SK-N-SH (cell line): ENCODE measurements around the gene CLCN6. TPM values are rescaled to one million over a fixed set of nuclear protein-coding genes. Genes with fewer than 3 reads are reported as not detected.

ENCODE experiments used
- CTCF ChIA-PET: fragments of 300-600, 350-600 bp; formaldehyde crosslinking; extraction: SDS; loops from one replicate; lab custom pipeline; 2021; lab: Yijun Ruan, JAX
- POLR2A ChIA-PET: fragments of 350-600 bp; sonication (Branson Sonifier 250); formaldehyde crosslinking; extraction: SDS; loops from one replicate; lab custom pipeline; 2020; ENCODE audit warnings: antibody characterized with exemption, inconsistent platforms; lab: Yijun Ruan, JAX
- DNase-seq: peaks from one replicate; pipeline ENCODE4 v3.0.0; 2012
- H2AFZ ChIP-seq: fragments of 200-600 bp; sonication (generic); 2 replicates; pipeline ENCODE4 v1.8.1; 2016; ENCODE audit warnings: antibody characterized with exemption, mild to moderate bottlenecking, low read depth
- H3F3A ChIP-seq: fragments of 200-600 bp; sonication (generic); replicated peaks from 2 replicates; pipeline ENCODE3; 2016; ENCODE audit warnings: antibody characterized with exemption, mild to moderate bottlenecking; ENCODE audit not compliant: insufficient read depth
- H3K27ac ChIP-seq, 2 experiments: fragments of 200-500 bp in 1 of 2; fragments of 200-600 bp in 1 of 2; sonication (Bioruptor generic) in 1 of 2; sonication (generic), shearing (Covaris generic) in 1 of 2; 2 replicates each; pipeline versions ENCODE4 v1.5.1 to v1.6.1; 2014 to 2016; ENCODE audit warnings: low read depth in 2 of 2, inconsistent platforms in 1 of 2, low read length in 1 of 2, mild to moderate bottlenecking in 1 of 2, mixed read lengths in 1 of 2
- H3K27me3 ChIP-seq: fragments of 200-600 bp; sonication (generic), shearing (Covaris generic); 2 replicates; pipeline ENCODE4 v1.6.1; 2016; ENCODE audit warnings: mixed run types; ENCODE audit not compliant: insufficient read depth
- H3K36me3 ChIP-seq, 2 experiments: fragments of 200-500 bp in 1 of 2; fragments of 200-600 bp in 1 of 2; sonication (Bioruptor generic) in 1 of 2; sonication (generic) in 1 of 2; replicated peaks in 1 of 2; 2 replicates each; pipeline versions ENCODE3 to v1.5.1; 2014 to 2016; ENCODE audit warnings: low read length in 1 of 2, mild to moderate bottlenecking in 1 of 2; ENCODE audit not compliant: insufficient read depth in 2 of 2, control insufficient read depth in 1 of 2
- H3K4me1 ChIP-seq, 2 experiments: fragments of 200-500 bp in 1 of 2; fragments of 200-600 bp in 1 of 2; sonication (Bioruptor generic) in 1 of 2; sonication (generic), shearing (Covaris generic) in 1 of 2; 2 replicates each; pipeline versions ENCODE4 v1.5.1 to v1.6.1; 2014 to 2016; ENCODE audit warnings: low read depth in 1 of 2, low read length in 1 of 2, mixed run types in 1 of 2; ENCODE audit not compliant: insufficient read depth in 2 of 2, control insufficient read depth in 1 of 2
- H3K4me2 ChIP-seq: fragments of 200-600 bp; sonication (generic), shearing (Covaris generic); 2 replicates; pipeline ENCODE4 v1.6.1; 2017; ENCODE audit warnings: mixed run types
- H3K4me3 ChIP-seq, 2 experiments: fragments of 200-500 bp in 1 of 2; fragments of 200-600 bp in 1 of 2; sonication (Bioruptor generic) in 1 of 2; sonication (generic), shearing (Covaris generic) in 1 of 2; 2 replicates each; pipeline versions ENCODE4 v1.5.1 to v1.8.1; 2014 to 2016; ENCODE audit warnings: low read depth in 2 of 2, inconsistent platforms in 1 of 2, low read length in 1 of 2, mild to moderate bottlenecking in 1 of 2, mixed read lengths in 1 of 2, moderate library complexity in 1 of 2
- H3K79me2 ChIP-seq: fragments of 200-600 bp; sonication (generic); 2 replicates; pipeline ENCODE4 v1.8.1; 2017; ENCODE audit warnings: mild to moderate bottlenecking; ENCODE audit not compliant: insufficient read depth
- H3K9ac ChIP-seq: fragments of 200-600 bp; sonication (generic); 2 replicates; pipeline ENCODE4 v1.6.1; 2017; ENCODE audit warnings: mixed run types
- H3K9me2 ChIP-seq: fragments of 200-600 bp; sonication (generic); 2 replicates; pipeline ENCODE4 v1.6.1; 2017; ENCODE audit warnings: mixed run types
- H3K9me3 ChIP-seq: fragments of 200-600 bp; sonication (generic); 2 replicates; pipeline ENCODE4 v1.6.1; 2017; ENCODE audit warnings: mixed run types, mild to moderate bottlenecking, moderate library complexity
- H4K20me1 ChIP-seq: fragments of 200-600 bp; sonication (generic); 2 replicates; pipeline ENCODE4 v1.6.1; 2017; ENCODE audit warnings: mild to moderate bottlenecking, mixed run types; ENCODE audit not compliant: insufficient read depth
- CHD2 ChIP-seq: fragments of 150-350 bp; IDR thresholded peaks from 2 replicates; pipeline ENCODE4 v1.6.1; 2018; ENCODE audit warnings: low read length; ENCODE audit not compliant: partially characterized antibody
- EP300 ChIP-seq, 2 experiments: IDR thresholded peaks; 2 replicates each; pipeline versions ENCODE4 v1.4.0 to v1.6.1; 2012; ENCODE audit warnings: borderline replicate concordance in 1 of 2, low read depth in 1 of 2, low read length in 1 of 2
- GATA2 ChIP-seq: sonication (generic); formaldehyde crosslinking; IDR thresholded peaks from 2 replicates; pipeline ENCODE4 v1.5.0; 2020; ENCODE audit warnings: mild to moderate bottlenecking, missing genetic modification reagents
- JUND ChIP-seq: IDR thresholded peaks from 2 replicates; pipeline ENCODE4 v1.4.0; 2012
- MXI1 ChIP-seq: IDR thresholded peaks from 2 replicates; pipeline ENCODE4 v1.6.1; 2012; ENCODE audit warnings: mild to moderate bottlenecking, low read depth, low read length, improper control_type of control experiment
- RCOR1 ChIP-seq: fragments of 150-350 bp; IDR thresholded peaks from 2 replicates; pipeline ENCODE4 v1.6.1; 2017; ENCODE audit warnings: antibody characterized with exemption, low read length
- REST ChIP-seq: IDR thresholded peaks from 2 replicates; pipeline ENCODE4 v1.6.1; 2012; ENCODE audit warnings: mild to moderate bottlenecking, low read depth, low read length, moderate library complexity
- WGBS: methylation state at CpG from one replicate; pipeline ENCODE4 v1.1.6; 2017; ENCODE audit warnings: low lambda C conversion rate; 5-methylcytosine and 5-hydroxymethylcytosine counted together
- polyA plus RNA-seq, 3 experiments: library from polyadenylated mRNA; depleted of rRNA; stranded (reverse); fragments of >200 nt; gene quantifications; 2 replicates each; pipeline ENCODE4 v1.2.3, GENCODE V29; 2012

CLCN6 gene
- polyA plus RNA-seq, 1 of the 3 experiments (the other 2 are of a cell fraction): 7.4 TPM

- H3K36me3 ChIP-seq: peaks cover 39 to 65% of the 10 kb centered on the region in 2 experiments
- ChIA-PET POLR2A (interaction anchor here (1.1 to 3.7 kb wide), 5 partner anchors 35 to 67 kb away, joined by 3 to 34 read pairs (median 3); no protein-coding TSS in a partner anchor), CTCF (interaction anchor here (0.9 to 15.4 kb wide), 13 partner anchors 17 to 281 kb away, joined by 3 to 316 read pairs (median 6); no protein-coding TSS in a partner anchor)
- TF ChIP-seq REST (no peak), CHD2 (no peak)
- H3K9me2 ChIP-seq: no peaks in the 10 kb centered on the region
- H3K27ac ChIP-seq: peak overlapping the region in 1 of 2 experiments; percentile 93; a peak in 2 of 4 replicates
- H3K79me2 ChIP-seq: no peaks in the 10 kb centered on the region
- 83% methylated on average over 17 of the region's 17 CpGs for WGBS
- H3K4me3 ChIP-seq: no peak overlapping the region
- H3K9me3 ChIP-seq: no peaks in the 10 kb centered on the region
- H3K4me1 ChIP-seq: peaks cover 0 to 35% of the 10 kb centered on the region in 2 experiments; a peak in 2 of 4 replicates
- H3K27me3 ChIP-seq: no peaks in the 10 kb centered on the region
- peaks cover 10% of the 10 kb centered on the region; the same call in 1 of the 2 replicates for H4K20me1 ChIP-seq
- H3K9ac ChIP-seq: no peak overlapping the region
- H3F3A ChIP-seq: no peaks in the 10 kb centered on the region
- DNase-seq: peak; percentile 56
- H2AFZ ChIP-seq: no peak overlapping the region
- no peak overlapping the region for H3K4me2 ChIP-seq
These were observed 35.5 kb downstream of the CLCN6 start for GRCh38 chr1:11841245-11842153.

GRCh38 chr1:11842154-11843041, 36.4 kb downstream of the CLCN6 start:
- Histone ChIP-seq H3F3A (no peaks in the 10 kb centered on the region), H3K9me3 (no peaks in the 10 kb centered on the region), H3K9ac (no peak overlapping the region), H2AFZ (no peak overlapping the region), H4K20me1 (peaks cover 10% of the 10 kb centered on the region; the same call in 1 of the 2 replicates), H3K27me3 (no peaks in the 10 kb centered on the region), H3K4me3 (no peak overlapping the region), H3K36me3 (peaks cover 39 to 56% of the 10 kb centered on the region in 2 experiments), H3K9me2 (no peaks in the 10 kb centered on the region), H3K27ac (peak overlapping the region in 1 of 2 experiments; percentile 93; a peak in 2 of 4 replicates), H3K4me2 (no peak overlapping the region), H3K4me1 (peaks cover 0 to 42% of the 10 kb centered on the region in 2 experiments; a peak in 2 of 4 replicates), H3K79me2 (no peaks in the 10 kb centered on the region)
- peak; percentile 81 for DNase-seq
- ChIA-PET CTCF (interaction anchor here (1.5 to 15.4 kb wide), 5 partner anchors 32 to 65 kb away, joined by 6 to 316 read pairs (median 42); no protein-coding TSS in a partner anchor), POLR2A (interaction anchor here (1.1 to 3.7 kb wide), 5 partner anchors 35 to 66 kb away, joined by 3 to 34 read pairs (median 3); no protein-coding TSS in a partner anchor)
- TF ChIP-seq MXI1 (peak; percentile 90), GATA2 (CRISPR knock-in tag) (peak; percentile 50), RCOR1 (peak; percentile 81; the same call in 1 of the 2 replicates), JUND (no peak), EP300 (IDR thresholded peaks at IDR 0.05; ENCODE audit: borderline replicate concordance in 1 of 2, low read depth in 1 of 2, low read length in 1 of 2) (peak in 1 of 2 experiments; percentile 50; a peak in 2 of 4 replicates)
- WGBS: 71% methylated on average over 18 of the region's 19 CpGs
